NCI-H345 treated with DMSO at 0.1 percent for 48 hours (cell line): ENCODE data around the gene MFAP4.

Experiments used
- DNase-seq: peaks from one replicate; lab custom pipeline; 2025; ENCODE audit not compliant: unreplicated experiment; lab: John Stamatoyannopoulos, UW

Gene MFAP4

DNA sequence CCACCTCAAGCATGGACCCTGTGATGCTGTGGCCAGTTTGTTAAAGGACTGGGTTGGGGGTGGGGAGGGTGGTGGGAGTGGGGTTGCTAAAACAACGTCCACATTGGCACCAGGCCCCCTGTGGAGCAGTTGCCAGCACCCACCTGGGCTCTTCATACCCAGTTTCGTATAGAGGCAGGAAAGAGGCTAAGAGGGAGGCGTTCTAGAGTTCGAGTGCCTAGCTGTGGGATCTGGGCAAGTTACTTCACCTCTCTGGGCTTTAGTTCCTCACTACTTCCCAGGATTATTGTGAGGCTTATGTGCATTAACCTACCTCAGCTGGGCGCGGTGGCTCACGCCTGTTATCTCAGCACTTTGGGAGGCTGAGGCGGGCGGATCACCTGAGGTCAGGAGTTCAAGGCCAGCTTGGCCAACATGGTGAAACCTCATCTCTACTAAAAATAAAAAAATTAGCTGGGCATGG is 1.4 kb downstream of the MFAP4 start:
- no peak for DNase-seq

GRCh38 chr17:19384723-19385391 is 2.1 kb downstream of the MFAP4 start:
- DNase-seq, result no peak

- no peak for DNase-seq
These were observed 3.1 kb downstream of the MFAP4 start for GRCh38 chr17:19383681-19384470.

DNA sequence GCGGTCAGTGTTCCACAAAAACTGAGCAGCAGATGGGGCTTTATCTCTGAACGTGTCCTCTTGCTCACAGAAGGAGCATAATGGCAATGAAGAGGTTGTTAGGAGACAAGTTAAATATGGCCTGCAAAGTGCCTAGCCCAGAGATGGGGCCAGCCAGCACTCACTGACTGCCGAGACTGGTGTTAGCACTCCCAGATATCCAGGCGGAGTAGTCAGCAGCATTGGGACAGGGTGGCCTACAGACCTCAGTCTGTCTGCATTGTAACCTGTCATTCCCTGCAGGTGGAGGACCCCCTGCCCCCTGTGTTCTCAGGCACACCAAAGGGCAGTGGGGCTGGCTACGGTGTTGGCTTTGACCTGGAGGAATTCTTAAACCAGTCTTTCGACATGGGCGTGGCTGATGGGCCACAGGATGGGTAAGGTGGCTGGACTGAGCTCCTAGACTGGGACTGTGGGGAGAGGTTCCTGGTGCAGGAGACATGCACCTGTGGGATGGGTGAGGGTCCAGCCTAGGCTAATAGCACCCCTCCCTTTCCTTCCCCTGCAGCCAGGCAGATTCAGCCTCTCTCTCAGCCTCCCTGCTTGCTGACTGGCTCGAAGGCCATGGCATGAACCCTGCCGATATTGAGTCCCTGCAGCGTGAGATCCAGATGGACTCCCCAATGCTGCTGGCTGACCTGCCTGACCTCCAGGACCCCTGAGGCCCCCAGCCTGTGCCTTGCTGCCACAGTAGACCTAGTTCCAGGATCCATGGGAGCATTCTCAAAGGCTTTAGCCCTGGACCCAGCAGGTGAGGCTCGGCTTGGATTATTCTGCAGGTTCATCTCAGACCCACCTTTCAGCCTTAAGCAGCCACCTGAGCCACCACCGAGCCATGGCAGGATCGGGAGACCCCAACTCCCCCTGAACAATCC is 4.2 kb downstream of the MFAP4 start:
- DNase-seq, result no peak

DNA sequence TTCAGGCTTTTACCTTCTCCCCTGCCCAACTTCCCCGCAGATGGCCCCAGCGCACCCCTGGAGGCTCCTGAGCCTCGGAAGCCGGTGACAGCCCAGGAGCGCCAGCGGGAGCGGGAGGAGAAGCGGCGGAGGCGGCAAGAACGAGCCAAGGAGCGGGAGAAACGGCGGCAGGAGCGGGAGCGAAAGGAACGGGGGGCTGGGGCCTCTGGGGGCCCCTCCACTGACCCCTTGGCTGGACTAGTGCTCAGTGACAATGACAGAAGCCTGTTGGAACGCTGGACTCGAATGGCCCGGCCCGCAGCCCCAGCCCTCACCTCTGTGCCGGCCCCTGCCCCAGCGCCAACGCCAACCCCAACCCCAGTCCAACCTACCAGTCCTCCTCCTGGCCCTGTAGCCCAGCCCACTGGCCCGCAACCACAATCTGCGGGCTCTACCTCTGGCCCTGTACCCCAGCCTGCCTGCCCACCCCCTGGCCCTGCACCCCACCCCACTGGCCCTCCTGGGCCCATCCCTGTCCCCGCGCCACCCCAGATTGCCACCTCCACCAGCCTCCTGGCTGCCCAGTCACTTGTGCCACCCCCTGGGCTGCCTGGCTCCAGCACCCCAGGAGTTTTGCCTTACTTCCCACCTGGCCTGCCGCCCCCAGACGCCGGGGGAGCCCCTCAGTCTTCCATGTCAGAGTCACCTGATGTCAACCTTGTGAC is 5.1 kb downstream of the MFAP4 start:
- DNase-seq, result no peak

- DNase-seq, result no peak
These were observed 5.6 kb downstream of the MFAP4 start for GRCh38 chr17:19381361-19381740.

- no peak for DNase-seq
These were observed 6.3 kb downstream of the MFAP4 start for GRCh38 chr17:19380481-19381301.

DNA sequence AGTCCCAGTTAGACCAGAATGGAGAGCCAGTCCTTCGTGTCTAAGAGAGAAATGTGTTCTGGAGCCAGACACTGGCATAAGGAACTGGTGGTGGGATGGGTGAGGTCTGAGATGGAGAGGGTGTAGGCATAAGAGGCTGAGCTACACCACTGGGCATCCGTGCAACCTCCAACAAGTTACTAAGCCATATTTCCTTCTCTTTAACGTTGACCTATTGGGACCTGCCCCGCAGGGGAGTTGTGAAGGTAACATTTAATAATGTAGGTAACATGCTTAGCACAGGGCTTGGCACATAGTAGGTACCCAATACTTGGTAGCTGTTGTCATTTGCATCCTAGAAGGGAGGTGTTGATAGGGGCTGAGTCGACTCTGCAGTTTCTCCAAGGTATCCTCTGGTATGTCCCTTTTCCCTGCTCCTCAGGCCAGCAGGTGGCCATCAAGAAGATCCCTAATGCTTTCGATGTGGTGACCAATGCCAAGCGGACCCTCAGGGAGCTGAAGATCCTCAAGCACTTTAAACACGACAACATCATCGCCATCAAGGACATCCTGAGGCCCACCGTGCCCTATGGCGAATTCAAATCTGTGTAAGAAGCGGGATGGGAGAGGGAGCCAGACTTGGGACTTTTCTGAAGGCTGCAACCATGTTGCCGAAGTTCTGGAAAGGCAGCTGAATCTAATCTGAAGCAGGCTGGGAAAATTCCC is 7.5 kb downstream of the MFAP4 start:
- DNase-seq, result no peak

DNA sequence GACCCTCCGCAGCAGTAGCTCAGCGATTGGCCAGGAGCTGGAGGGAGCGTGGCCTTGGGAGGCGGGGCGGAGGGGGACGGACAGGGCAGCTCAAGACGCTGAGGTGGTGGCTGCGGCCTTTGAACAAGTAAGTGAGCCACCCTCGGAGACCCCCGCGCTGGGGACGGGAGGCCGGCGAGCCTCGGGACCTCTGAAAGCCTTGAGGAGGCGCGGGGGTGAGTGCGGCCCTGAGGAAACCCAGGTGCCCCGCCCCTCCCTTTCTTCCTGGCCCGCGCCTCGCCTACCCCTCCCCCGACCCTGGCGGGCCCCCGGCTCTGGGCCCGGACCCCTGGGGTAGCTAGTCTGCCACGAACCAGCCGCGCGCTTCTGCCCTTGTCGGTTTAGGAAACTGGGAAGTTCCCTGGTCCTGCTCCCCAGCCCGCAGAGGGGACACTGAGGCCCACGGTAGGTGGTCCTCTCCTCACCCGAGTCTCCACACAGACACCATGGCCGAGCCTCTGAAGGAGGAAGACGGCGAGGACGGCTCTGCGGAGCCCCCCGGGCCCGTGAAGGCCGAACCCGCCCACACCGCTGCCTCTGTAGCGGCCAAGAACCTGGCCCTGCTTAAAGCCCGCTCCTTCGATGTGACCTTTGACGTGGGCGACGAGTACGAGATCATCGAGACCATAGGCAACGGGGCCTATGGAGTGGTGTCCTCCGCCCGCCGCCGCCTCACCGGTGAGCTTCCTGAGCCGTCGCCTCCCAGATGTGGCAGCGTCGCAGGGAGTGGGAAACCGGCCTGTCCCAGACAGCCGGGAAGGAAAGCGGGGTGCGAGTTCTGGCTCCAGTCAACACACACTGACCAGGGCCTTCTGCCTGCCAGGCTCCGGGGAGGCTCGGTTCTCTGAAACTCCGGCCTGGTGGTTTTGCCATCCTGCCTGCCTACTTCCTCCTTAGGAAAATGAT is 8.3 kb downstream of the MFAP4 start, which contains the start of gene MAPK7:
TSS of gene MAPK7 (plus strand) at position 83 of the 945 bp plus-strand sequence. CDS start at position 486, 403 bp downstream.
- no peak for DNase-seq

- DNase-seq, result peak; percentile 91
These were observed 9.2 kb downstream of the MFAP4 start for GRCh38 chr17:19377602-19378415.

DNA sequence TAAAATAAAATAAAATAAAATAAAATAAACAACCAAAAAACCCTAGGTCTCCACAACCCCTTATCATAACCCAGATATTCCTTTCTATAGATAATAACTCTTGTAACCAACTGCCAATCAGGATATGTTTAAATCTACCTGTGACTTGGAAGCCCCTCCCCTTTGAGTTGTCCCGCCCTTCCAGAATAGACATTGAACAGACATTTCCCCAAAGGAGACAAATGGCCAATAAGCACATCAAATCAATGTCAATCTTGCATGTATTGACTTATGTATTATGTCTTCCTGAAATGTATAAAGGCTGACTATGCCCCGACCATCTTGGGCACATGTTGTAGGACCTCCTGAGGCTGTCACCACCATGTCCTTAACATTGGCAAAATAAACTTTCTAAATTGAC is 10.2 kb downstream of the MFAP4 start:
- DNase-seq, result no peak

DNA sequence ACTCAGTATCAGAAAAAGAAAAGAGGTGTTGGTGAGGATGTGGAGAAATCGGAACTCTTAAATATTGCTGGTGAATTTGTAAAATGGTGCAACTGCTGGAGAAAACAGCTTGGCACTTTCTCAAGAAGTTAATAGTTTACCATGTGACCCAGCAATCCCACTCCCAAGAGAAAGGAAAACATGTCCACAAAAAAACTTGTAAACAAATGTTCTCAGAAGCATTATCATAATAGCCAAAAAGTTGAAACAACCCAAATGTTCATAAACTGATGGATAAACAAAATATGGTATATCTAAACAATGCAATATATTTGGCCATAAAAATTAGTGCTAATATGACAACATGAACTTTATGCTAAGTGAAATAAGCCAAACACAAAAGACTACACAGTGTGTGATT is 11.3 kb downstream of the MFAP4 start:
- DNase-seq, result no peak

DNA sequence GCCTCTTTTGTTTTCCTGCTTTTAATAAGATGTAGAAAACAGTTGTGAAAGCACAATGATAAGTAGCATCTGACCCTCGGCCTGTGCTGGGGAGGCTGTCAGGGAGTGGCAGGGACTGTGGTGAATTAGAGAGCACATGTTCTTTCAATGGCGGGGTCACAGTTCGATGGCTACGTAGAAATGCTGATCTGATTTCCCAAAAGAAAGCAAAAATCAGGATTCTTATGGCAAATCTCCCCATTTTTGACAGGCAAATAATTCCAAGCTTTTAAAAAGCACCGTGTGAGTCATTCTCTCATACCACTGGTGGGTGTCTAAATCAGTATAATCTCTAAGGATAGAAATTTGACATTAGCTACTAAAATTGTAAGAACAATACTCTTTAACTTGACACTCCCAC is 12.9 kb downstream of the MFAP4 start:
- no peak for DNase-seq

GRCh38 chr17:19372866-19373504 is 14.0 kb downstream of the MFAP4 start:
- no peak for DNase-seq

GRCh38 chr17:19372439-19372838 is 14.6 kb downstream of the MFAP4 start:
- no peak for DNase-seq

DNA sequence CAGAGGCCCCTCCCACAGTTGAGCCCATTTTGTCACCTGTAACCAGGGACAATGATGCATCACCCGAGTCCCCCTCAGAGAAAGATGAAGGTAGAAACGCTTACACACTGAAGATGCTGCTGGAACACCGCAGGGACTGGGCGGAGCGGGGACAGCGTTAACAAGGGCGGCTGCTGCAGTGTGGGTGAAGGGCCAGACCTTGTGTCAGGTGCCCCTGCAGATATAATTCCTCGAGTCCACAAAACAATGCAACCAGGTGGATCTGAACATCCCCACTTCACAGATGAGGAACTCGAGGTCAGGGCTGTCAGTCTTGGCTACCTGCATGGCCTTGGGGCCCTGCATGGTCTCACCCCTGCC is 15.0 kb downstream of the MFAP4 start:
- no peak for DNase-seq
